Upper lobe of left lung (tissue), 6 donors: Measurements from ENCODE around the gene UNC5A. TPM values are rescaled to one million over a fixed set of nuclear protein-coding genes. Genes with fewer than 3 reads are reported as not detected.

Experiments used
- ATAC-seq, 2 donors: fragments of 200-7000 bp; cut with Tn5 transposase; one replicate each; pipeline ENCODE4 v1.9.1; 2022; ENCODE audit warnings: mild to moderate bottlenecking in 2 of 2, moderate library complexity in 2 of 2; ENCODE audit not compliant: low FRiP score in 2 of 2
- DNase-seq, 2 donors: peaks; one replicate each; pipeline ENCODE4 v3.0.0-alpha.2; 2019 to 2020
- H3K27ac ChIP-seq, 4 donors: fragments of 200-600 bp; sonication (generic); one replicate each; pipeline ENCODE4 v1.5.1; 2016 to 2019
- H3K27me3 ChIP-seq, 4 donors: fragments of 200-600 bp; sonication (generic); one replicate each; pipeline ENCODE4 v1.5.1; 2017 to 2019
- H3K36me3 ChIP-seq, 4 donors: fragments of 200-600 bp; sonication (generic); one replicate each; pipeline ENCODE4 v1.5.1; 2016 to 2019
- H3K4me1 ChIP-seq, 4 donors: fragments of 200-600 bp; sonication (generic); one replicate each; pipeline ENCODE4 v1.5.1; 2018 to 2019
- H3K4me3 ChIP-seq, 4 donors: fragments of 200-600 bp; sonication (generic); one replicate each; pipeline ENCODE4 v1.5.1; 2017 to 2019; ENCODE audit warnings: mild to moderate bottlenecking in 2 of 4, moderate library complexity in 1 of 4
- H3K9me3 ChIP-seq, 4 donors: fragments of 200-600 bp; sonication (generic); one replicate each; pipeline ENCODE4 v1.5.1; 2018 to 2019
- CTCF ChIP-seq, 6 experiments: fragments of 450-650 bp in 4 of 6; fragments of 200-600 bp in 2 of 6; sonication (generic) in 2 of 6; IDR thresholded peaks; one replicate each; pipeline ENCODE4 v1.5.1; 2016 to 2019; ENCODE audit warnings: antibody characterized with exemption in 6 of 6
- EP300 ChIP-seq, 4 donors: sonication (generic); formaldehyde crosslinking; IDR thresholded peaks; one replicate each; pipeline ENCODE4 v1.5.1; 2017; ENCODE audit warnings: antibody characterized with exemption in 4 of 4, control low read depth in 2 of 4
- POLR2A ChIP-seq, 4 donors: fragments of 450-650 bp; IDR thresholded peaks; one replicate each; pipeline ENCODE4 v1.5.1; 2016 to 2017; ENCODE audit warnings: antibody characterized with exemption in 4 of 4, mild to moderate bottlenecking in 2 of 4
- POLR2AphosphoS5 ChIP-seq, 2 donors: sonication (generic); formaldehyde crosslinking; IDR thresholded peaks; one replicate each; pipeline ENCODE4 v1.5.1; 2017; ENCODE audit warnings: antibody characterized with exemption in 2 of 2
- WGBS, 2 donors: methylation state at CpG; one replicate each; pipeline ENCODE4 v1.1.5; 2017 to 2018; 5-methylcytosine and 5-hydroxymethylcytosine counted together
- total RNA-seq, 6 donors: library from RNA; depleted of rRNA in 4 of 6; stranded (reverse); fragments of >200 nt in 4 of 6; gene quantifications; one replicate each; pipeline versions ENCODE4 v1.1.0 to v1.2.1, GENCODE V29; 2016 to 2021
- donor health status: DM: no; HTN: no; CAD: no; lungs with moderate emphysema.
- donor health status: DM: no; HTN: yes; CAD: no; lungs with severe emphysema.

The UNC5A gene
- total RNA-seq, 6 donors from 2014 or later: 0.20 to 1.0 (median 0.39) TPM; not detected in 1

GRCh38 chr5:176863765-176864098 lies 53.4 kb downstream of the UNC5A start:
- no peaks in the 10 kb centered on the region for H3K36me3 ChIP-seq
- no peak for ATAC-seq
- H3K27ac ChIP-seq: no peak overlapping the region
- H3K4me1 ChIP-seq: no peaks in the 10 kb centered on the region
- H3K27me3 ChIP-seq: peaks cover 0 to 30% (median 11%) of the 10 kb centered on the region in 4 donors
- no peak overlapping the region for H3K4me3 ChIP-seq
- DNase-seq: no peak
- no peaks in the 10 kb centered on the region for H3K9me3 ChIP-seq
- 45% methylated on average over 5 of the region's 5 CpGs; no CpG with 5 or more reads in 1 of the 2 donors for WGBS, 2 donors
- TF ChIP-seq POLR2AphosphoS5 (IDR thresholded peaks at IDR 0.05) (no peak), CTCF (IDR thresholded peaks at IDR 0.05) (no peak), POLR2A (IDR thresholded peaks at IDR 0.05) (no peak), EP300 (IDR thresholded peaks at IDR 0.05) (no peak)

- ATAC-seq: no peak
- Histone ChIP-seq H3K9me3 (no peaks in the 10 kb centered on the region), H3K36me3 (no peaks in the 10 kb centered on the region), H3K4me1 (no peaks in the 10 kb centered on the region), H3K4me3 (no peak overlapping the region), H3K27ac (no peak overlapping the region), H3K27me3 (peaks cover 0 to 30% (median 11%) of the 10 kb centered on the region in 4 donors)
- no peak for DNase-seq
- WGBS, 2 donors: 85 to 91% methylated on average over 4 to 8 of the region's 8 CpGs
- no peak for TF ChIP-seq EP300 (IDR thresholded peaks at IDR 0.05)
- no peak for TF ChIP-seq POLR2A (IDR thresholded peaks at IDR 0.05)
- TF ChIP-seq POLR2AphosphoS5 (IDR thresholded peaks at IDR 0.05): no peak
Observed at GRCh38 chr5:176864755-176865154, 54.4 kb downstream of the UNC5A start.

GRCh38 chr5:176865964-176866363 lies 55.6 kb downstream of the UNC5A start:
- 79 to 81% methylated on average over 2 to 7 of the region's 7 CpGs for WGBS, 2 donors
- no peaks in the 10 kb centered on the region for H3K36me3 ChIP-seq
- DNase-seq (peak in 1 of 2 donors; percentile 58), ATAC-seq (no peak)
- TF ChIP-seq POLR2AphosphoS5 (IDR thresholded peaks at IDR 0.05) (no peak), CTCF (IDR thresholded peaks at IDR 0.05) (no peak), EP300 (IDR thresholded peaks at IDR 0.05) (no peak), POLR2A (IDR thresholded peaks at IDR 0.05) (no peak)
- H3K27ac ChIP-seq: no peak overlapping the region
- H3K9me3 ChIP-seq: no peaks in the 10 kb centered on the region
- H3K27me3 ChIP-seq: peaks cover 0 to 30% (median 11%) of the 10 kb centered on the region in 4 donors
- H3K4me3 ChIP-seq: no peak overlapping the region
- H3K4me1 ChIP-seq: no peaks in the 10 kb centered on the region

GRCh38 chr5:176866707-176867310 lies 56.5 kb downstream of the UNC5A start:
- no peak for DNase-seq

GRCh38 chr5:176868126-176868525 lies 57.8 kb downstream of the UNC5A start:
- Histone ChIP-seq H3K27me3 (peaks cover 0 to 25% (median 7%) of the 10 kb centered on the region in 4 donors), H3K4me3 (no peak overlapping the region), H3K36me3 (no peaks in the 10 kb centered on the region), H3K27ac (no peak overlapping the region), H3K4me1 (no peaks in the 10 kb centered on the region), H3K9me3 (no peaks in the 10 kb centered on the region)
- ATAC-seq (no peak), DNase-seq (peak in 1 of 2 donors; percentile 66)
- 78 to 88% methylated on average over 12 to 14 of the region's 14 CpGs for WGBS, 2 donors
- TF ChIP-seq CTCF (IDR thresholded peaks at IDR 0.05): no peak
- no peak for TF ChIP-seq POLR2AphosphoS5 (IDR thresholded peaks at IDR 0.05)
- no peak for TF ChIP-seq POLR2A (IDR thresholded peaks at IDR 0.05)

More at GRCh38 chr5:176866707-176867310, 56.5 kb downstream of the UNC5A start:
- Histone ChIP-seq H3K4me3 (no peak overlapping the region), H3K27me3 (peaks cover 0 to 30% (median 10%) of the 10 kb centered on the region in 4 donors), H3K36me3 (no peaks in the 10 kb centered on the region), H3K9me3 (no peaks in the 10 kb centered on the region), H3K27ac (no peak overlapping the region), H3K4me1 (no peaks in the 10 kb centered on the region)
- ATAC-seq: no peak
- no peak for TF ChIP-seq EP300 (IDR thresholded peaks at IDR 0.05)
- no peak for TF ChIP-seq POLR2A (IDR thresholded peaks at IDR 0.05)
- no peak for TF ChIP-seq POLR2AphosphoS5 (IDR thresholded peaks at IDR 0.05)
- TF ChIP-seq CTCF (IDR thresholded peaks at IDR 0.05): no peak
- 21 to 22% methylated on average over 15 to 16 of the region's 16 CpGs for WGBS, 2 donors
